Panc1 (cell line): Measurements from ENCODE around the gene ADAMTS2. TPM values are rescaled to one million over a fixed set of nuclear protein-coding genes. Genes with fewer than 3 reads are reported as not detected.

Experiments used
- ATAC-seq: fragments of 200-7000 bp; cut with Tn5 transposase; 2 replicates; pipeline ENCODE4 v1.9.1; 2020; ENCODE audit warnings: mild to moderate bottlenecking, moderate library complexity
- BruUV-seq: library from RNA; stranded (reverse); fragments of 400-500 nt; replicated peaks from 2 replicates; lab custom pipeline; 2021; lab: Mats Ljungman, UMichigan
- CTCF ChIA-PET: fragments of 300-600 bp; sonication (Branson Sonifier 250); formaldehyde crosslinking; loops from one replicate; lab custom pipeline; 2022; ENCODE audit warnings: antibody characterized with exemption; lab: Charles Lee
- POLR2A ChIA-PET: fragments of 300-600 bp; sonication (Branson Sonifier 250); formaldehyde crosslinking; loops from one replicate; lab custom pipeline; 2022; ENCODE audit warnings: antibody characterized with exemption; lab: Charles Lee
- DNase-seq: peaks from one replicate; pipeline ENCODE4 v3.0.0-alpha.2; 2010; ENCODE audit warnings: low read depth, low spot score
- H3K27ac ChIP-seq: 2 replicates; pipeline ENCODE4 v1.5.1; 2011; ENCODE audit warnings: mild to moderate bottlenecking, low read length, inconsistent platforms
- H3K27me3 ChIP-seq: fragments of 200-500 bp; sonication (Bioruptor generic); 2 replicates; pipeline ENCODE4 v1.6.0; 2014; ENCODE audit warnings: low read length, inconsistent platforms; ENCODE audit not compliant: control insufficient read depth, insufficient read depth
- H3K36me3 ChIP-seq: fragments of 200-500 bp; sonication (Bioruptor generic); 2 replicates; pipeline ENCODE4 v1.5.1; 2014; ENCODE audit warnings: inconsistent platforms, mild to moderate bottlenecking, low read length, moderate library complexity; ENCODE audit not compliant: control insufficient read depth, insufficient read depth
- H3K4me1 ChIP-seq: 2 replicates; pipeline ENCODE4 v1.5.1; 2011; ENCODE audit warnings: inconsistent platforms, mild to moderate bottlenecking, low read length, moderate library complexity; ENCODE audit not compliant: control insufficient read depth, insufficient read depth
- H3K4me3 ChIP-seq, 2 experiments: 2 replicates each; pipeline ENCODE4 v1.5.1; 2011 to 2012; ENCODE audit warnings: low read depth in 2 of 2, low read length in 2 of 2, mild to moderate bottlenecking in 2 of 2, inconsistent platforms in 1 of 2, moderate library complexity in 1 of 2
- H3K9me3 ChIP-seq: fragments of 200-500 bp; sonication (Bioruptor generic); 2 replicates; pipeline ENCODE4 v1.5.1; 2014; ENCODE audit warnings: low read depth, mild to moderate bottlenecking, inconsistent platforms, low read length, moderate library complexity; ENCODE audit not compliant: control insufficient read depth, insufficient read depth
- POLR2AphosphoS5 ChIP-seq: IDR thresholded peaks from 2 replicates; pipeline ENCODE4 v1.6.1; 2012; ENCODE audit warnings: mild to moderate bottlenecking, low read depth, low read length, moderate library complexity
- SIN3A ChIP-seq: IDR thresholded peaks from 2 replicates; pipeline ENCODE4 v1.6.1; 2012; ENCODE audit warnings: low read depth, mild to moderate bottlenecking, low read length, moderate library complexity, borderline replicate concordance; ENCODE audit not compliant: insufficient read depth
- TCF7L2 ChIP-seq: IDR thresholded peaks from 2 replicates; pipeline ENCODE4 v1.6.1; 2011; ENCODE audit warnings: mild to moderate bottlenecking, low read depth, low read length, inconsistent platforms
- in situ Hi-C: cut with HindIII; loops from 2 replicates; pipeline ENCODE4 v1.10.0; 2016; ENCODE audit warnings: low sequenced_read_pairs, low pct_unique_long_range_greater_than_20kb
- intact Hi-C: fragments of 100-400 bp; cut with micrococcal nuclease; formaldehyde crosslinking; loops from one replicate; pipeline ENCODE4 v1.10.0; 2022; ENCODE audit not compliant: unreplicated experiment
- total RNA-seq: library from RNA; stranded (reverse); gene quantifications from one replicate; pipeline ENCODE4 v1.2.1, GENCODE V29; 2021; ENCODE audit not compliant: unreplicated experiment
- TF ChIP-seq, protein P1 (sequence below): fragments of 450-650 bp; IDR thresholded peaks from 2 replicates; pipeline ENCODE4 v1.5.1; 2017; ENCODE audit warnings: mild to moderate bottlenecking
- TF ChIP-seq, protein P2 (sequence below), 2 experiments: IDR thresholded peaks; 2 replicates each; pipeline ENCODE4 v1.6.1; 2011 to 2012; ENCODE audit warnings: low read depth in 2 of 2, control low read depth in 1 of 2, low read length in 1 of 2, mild to moderate bottlenecking in 1 of 2, moderate library complexity in 1 of 2; ENCODE audit not compliant: insufficient read depth in 1 of 2

The ADAMTS2 gene
- total RNA-seq, 1 experiment from 2014 or later = 0.13 TPM

GRCh38 chr5:179244044-179244443 lies 101.2 kb downstream of the ADAMTS2 start:
- Histone ChIP-seq H3K27me3 (peaks cover 7% of the 10 kb centered on the region; the same call in 1 of the 2 replicates), H3K27ac (no peak overlapping the region), H3K4me1 (no peaks in the 10 kb centered on the region), H3K4me3 (no peak overlapping the region), H3K36me3 (no peaks in the 10 kb centered on the region), H3K9me3 (no peaks in the 10 kb centered on the region)
- ChIA-PET CTCF (no interaction called here), POLR2A (no interaction called here)
- DNase-seq (no peak), ATAC-seq (no peak)
- no TSS peak for BruUV-seq
- in situ Hi-C loops = no loop called here
- intact Hi-C loops = no loop called here
- TF ChIP-seq POLR2AphosphoS5 (no peak), SIN3A (no peak), TCF7L2 (no peak)
- TF ChIP-seq, protein P1, sequence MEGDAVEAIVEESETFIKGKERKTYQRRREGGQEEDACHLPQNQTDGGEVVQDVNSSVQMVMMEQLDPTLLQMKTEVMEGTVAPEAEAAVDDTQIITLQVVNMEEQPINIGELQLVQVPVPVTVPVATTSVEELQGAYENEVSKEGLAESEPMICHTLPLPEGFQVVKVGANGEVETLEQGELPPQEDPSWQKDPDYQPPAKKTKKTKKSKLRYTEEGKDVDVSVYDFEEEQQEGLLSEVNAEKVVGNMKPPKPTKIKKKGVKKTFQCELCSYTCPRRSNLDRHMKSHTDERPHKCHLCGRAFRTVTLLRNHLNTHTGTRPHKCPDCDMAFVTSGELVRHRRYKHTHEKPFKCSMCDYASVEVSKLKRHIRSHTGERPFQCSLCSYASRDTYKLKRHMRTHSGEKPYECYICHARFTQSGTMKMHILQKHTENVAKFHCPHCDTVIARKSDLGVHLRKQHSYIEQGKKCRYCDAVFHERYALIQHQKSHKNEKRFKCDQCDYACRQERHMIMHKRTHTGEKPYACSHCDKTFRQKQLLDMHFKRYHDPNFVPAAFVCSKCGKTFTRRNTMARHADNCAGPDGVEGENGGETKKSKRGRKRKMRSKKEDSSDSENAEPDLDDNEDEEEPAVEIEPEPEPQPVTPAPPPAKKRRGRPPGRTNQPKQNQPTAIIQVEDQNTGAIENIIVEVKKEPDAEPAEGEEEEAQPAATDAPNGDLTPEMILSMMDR = no peak
- TF ChIP-seq, protein P2, sequence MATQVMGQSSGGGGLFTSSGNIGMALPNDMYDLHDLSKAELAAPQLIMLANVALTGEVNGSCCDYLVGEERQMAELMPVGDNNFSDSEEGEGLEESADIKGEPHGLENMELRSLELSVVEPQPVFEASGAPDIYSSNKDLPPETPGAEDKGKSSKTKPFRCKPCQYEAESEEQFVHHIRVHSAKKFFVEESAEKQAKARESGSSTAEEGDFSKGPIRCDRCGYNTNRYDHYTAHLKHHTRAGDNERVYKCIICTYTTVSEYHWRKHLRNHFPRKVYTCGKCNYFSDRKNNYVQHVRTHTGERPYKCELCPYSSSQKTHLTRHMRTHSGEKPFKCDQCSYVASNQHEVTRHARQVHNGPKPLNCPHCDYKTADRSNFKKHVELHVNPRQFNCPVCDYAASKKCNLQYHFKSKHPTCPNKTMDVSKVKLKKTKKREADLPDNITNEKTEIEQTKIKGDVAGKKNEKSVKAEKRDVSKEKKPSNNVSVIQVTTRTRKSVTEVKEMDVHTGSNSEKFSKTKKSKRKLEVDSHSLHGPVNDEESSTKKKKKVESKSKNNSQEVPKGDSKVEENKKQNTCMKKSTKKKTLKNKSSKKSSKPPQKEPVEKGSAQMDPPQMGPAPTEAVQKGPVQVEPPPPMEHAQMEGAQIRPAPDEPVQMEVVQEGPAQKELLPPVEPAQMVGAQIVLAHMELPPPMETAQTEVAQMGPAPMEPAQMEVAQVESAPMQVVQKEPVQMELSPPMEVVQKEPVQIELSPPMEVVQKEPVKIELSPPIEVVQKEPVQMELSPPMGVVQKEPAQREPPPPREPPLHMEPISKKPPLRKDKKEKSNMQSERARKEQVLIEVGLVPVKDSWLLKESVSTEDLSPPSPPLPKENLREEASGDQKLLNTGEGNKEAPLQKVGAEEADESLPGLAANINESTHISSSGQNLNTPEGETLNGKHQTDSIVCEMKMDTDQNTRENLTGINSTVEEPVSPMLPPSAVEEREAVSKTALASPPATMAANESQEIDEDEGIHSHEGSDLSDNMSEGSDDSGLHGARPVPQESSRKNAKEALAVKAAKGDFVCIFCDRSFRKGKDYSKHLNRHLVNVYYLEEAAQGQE (IDR thresholded peaks at IDR 0.05; ENCODE audit: insufficient read depth in 1 of 2, low read depth in 2 of 2, low read length in 1 of 2) = no peak

DNA sequence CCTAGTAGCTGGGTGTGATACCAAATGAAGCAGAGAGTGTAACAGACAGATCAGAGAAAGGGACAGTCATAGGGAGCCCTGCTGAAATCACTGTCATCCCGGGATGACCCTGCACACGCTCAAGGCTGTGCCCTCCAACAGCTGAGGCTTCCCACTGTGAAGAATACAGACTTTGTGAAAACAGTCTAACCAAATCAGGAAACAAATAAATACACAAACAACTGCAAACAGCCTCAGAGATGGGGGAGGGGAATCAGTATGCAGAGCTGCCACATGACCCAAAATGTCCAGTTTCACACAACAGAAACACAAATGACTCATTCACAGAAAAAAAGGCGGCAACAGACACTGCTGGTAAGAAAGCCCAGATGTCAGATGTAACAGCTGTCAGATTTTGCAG lies 101.9 kb downstream of the ADAMTS2 start:
- H3K27ac ChIP-seq = no peak overlapping the region
- H3K27me3 ChIP-seq = peaks cover 4% of the 10 kb centered on the region; the same call in 1 of the 2 replicates
- intact Hi-C loops = no loop called here
- no TSS peak for BruUV-seq
- TF ChIP-seq POLR2AphosphoS5 (no peak), SIN3A (no peak), TCF7L2 (no peak)
- TF ChIP-seq, protein P1 = no peak
- TF ChIP-seq, protein P2 (IDR thresholded peaks at IDR 0.05; ENCODE audit: insufficient read depth in 1 of 2, low read depth in 2 of 2, low read length in 1 of 2) = no peak
- H3K4me1 ChIP-seq = no peaks in the 10 kb centered on the region
- DNase-seq (no peak), ATAC-seq (no peak)
- H3K9me3 ChIP-seq = no peaks in the 10 kb centered on the region
- ChIA-PET CTCF (no interaction called here), POLR2A (no interaction called here)
- H3K36me3 ChIP-seq = no peaks in the 10 kb centered on the region
- in situ Hi-C loops = no loop called here
- no peak overlapping the region for H3K4me3 ChIP-seq
